HEK293 (cell line): ENCODE measurements around the gene FAM47C.
"Not testable (repeated sequence)": the region's sequence is repeated elsewhere in the genome, so short reads cannot be mapped to it uniquely, and the experiment has no call there.

Experiments used
- CTCF ChIA-PET: fragments of 350-600 bp; formaldehyde crosslinking; extraction: SDS; loops from one replicate; lab custom pipeline; 2021; ENCODE audit warnings: antibody characterized with exemption; lab: Yijun Ruan, JAX
- POLR2A ChIA-PET: fragments of 300-600 bp; formaldehyde crosslinking; extraction: SDS; loops from one replicate; lab custom pipeline; 2020; ENCODE audit warnings: antibody characterized with exemption, inconsistent platforms; lab: Yijun Ruan, JAX
- H3K27ac ChIP-seq: fragments of 200-500 bp; sonication (Bioruptor generic); 2 replicates; pipeline ENCODE4 v1.5.1; 2014; ENCODE audit warnings: low read depth, low read length, control low read depth, inconsistent platforms; ENCODE audit errors: extremely low read depth
- H3K36me3 ChIP-seq, 2 experiments: fragments of 200-500 bp in 1 of 2; sonication (Bioruptor generic) in 1 of 2; 1 replicate in 1 of 2; 2 replicates in 1 of 2; pipeline ENCODE4 v1.5.1; 2014 to 2017; ENCODE audit warnings: inconsistent platforms in 2 of 2, low read length in 2 of 2; ENCODE audit not compliant: control insufficient read depth in 2 of 2, insufficient read depth in 1 of 2
- H3K4me1 ChIP-seq: fragments of 200-500 bp; sonication (Bioruptor generic); 2 replicates; pipeline ENCODE4 v1.5.1; 2014; ENCODE audit warnings: mild to moderate bottlenecking, low read length, inconsistent platforms; ENCODE audit not compliant: control insufficient read depth, insufficient read depth
- H3K4me3 ChIP-seq: 2 replicates; pipeline ENCODE4 v1.5.1; 2011; ENCODE audit warnings: low read depth, mild to moderate bottlenecking, control low read depth, low read length, moderate library complexity
- H3K9me3 ChIP-seq: fragments of 200-500 bp; sonication (Bioruptor generic); 2 replicates; pipeline ENCODE4 v1.5.1; 2014; ENCODE audit warnings: low read depth, low read length, inconsistent platforms; ENCODE audit not compliant: control insufficient read depth, insufficient read depth
- CTCF ChIP-seq: fragments of 450-650 bp; formaldehyde crosslinking; IDR thresholded peaks from 2 replicates; pipeline ENCODE4 v1.5.1; 2016; ENCODE audit warnings: missing biosample characterization, missing genetic modification characterization
- ELK4 ChIP-seq: IDR thresholded peaks from 2 replicates; pipeline ENCODE4 v1.6.1; 2011; ENCODE audit warnings: mild to moderate bottlenecking, low read depth, low read length, borderline replicate concordance
- FEZF1 ChIP-seq: fragments of 450-650 bp; formaldehyde crosslinking; IDR thresholded peaks from 2 replicates; pipeline ENCODE4 v1.5.1; 2016; ENCODE audit warnings: missing biosample characterization, missing genetic modification characterization
- HOXC10 ChIP-seq: sonication (generic); formaldehyde crosslinking; IDR thresholded peaks from 2 replicates; pipeline ENCODE4 v1.8.1; 2023; ENCODE audit warnings: mild to moderate bottlenecking, missing genetic modification reagents
- MYNN ChIP-seq: fragments of 450-650 bp; formaldehyde crosslinking; IDR thresholded peaks from 2 replicates; pipeline ENCODE4 v1.5.1; 2016; ENCODE audit warnings: missing biosample characterization, missing genetic modification characterization, borderline replicate concordance
- SP2 ChIP-seq: fragments of 450-650 bp; formaldehyde crosslinking; IDR thresholded peaks from 2 replicates; pipeline ENCODE4 v1.5.1; 2016; ENCODE audit warnings: missing biosample characterization, missing genetic modification characterization
- SP3 ChIP-seq: fragments of 450-650 bp; formaldehyde crosslinking; IDR thresholded peaks from 2 replicates; pipeline ENCODE4 v1.5.1; 2016; ENCODE audit warnings: missing biosample characterization, missing genetic modification characterization
- ZNF121 ChIP-seq: fragments of 450-650 bp; formaldehyde crosslinking; IDR thresholded peaks from 2 replicates; pipeline ENCODE4 v1.5.1; 2016; ENCODE audit warnings: missing biosample characterization, missing genetic modification characterization
- ZNF214 ChIP-seq: fragments of 450-650 bp; formaldehyde crosslinking; IDR thresholded peaks from 2 replicates; pipeline ENCODE4 v1.5.1; 2017; ENCODE audit warnings: missing biosample characterization, mild to moderate bottlenecking, missing genetic modification characterization, borderline replicate concordance
- ZNF558 ChIP-seq: fragments of 450-650 bp; formaldehyde crosslinking; IDR thresholded peaks from 2 replicates; pipeline ENCODE4 v1.5.1; 2016; ENCODE audit warnings: missing biosample characterization, missing genetic modification characterization
- ZNF561 ChIP-seq: fragments of 450-650 bp; IDR thresholded peaks from 2 replicates; pipeline ENCODE4 v1.5.1; 2018; ENCODE audit warnings: missing biosample characterization, missing genetic modification characterization, borderline replicate concordance
- ZNF629 ChIP-seq: fragments of 450-650 bp; formaldehyde crosslinking; IDR thresholded peaks from 2 replicates; pipeline ENCODE4 v1.5.1; 2017; ENCODE audit warnings: missing biosample characterization, missing genetic modification characterization
- ZNF654 ChIP-seq: fragments of 450-650 bp; formaldehyde crosslinking; IDR thresholded peaks from 2 replicates; pipeline ENCODE4 v1.5.1; 2016; ENCODE audit warnings: low read depth, missing biosample characterization, missing genetic modification characterization
- ZNF670 ChIP-seq: fragments of 450-650 bp; formaldehyde crosslinking; IDR thresholded peaks from 2 replicates; pipeline ENCODE4 v1.5.1; 2016; ENCODE audit warnings: missing biosample characterization, missing genetic modification characterization, low read depth
- ZNF76 ChIP-seq: fragments of 450-650 bp; formaldehyde crosslinking; IDR thresholded peaks from 2 replicates; pipeline ENCODE4; 2016; ENCODE audit warnings: low read depth, missing biosample characterization, missing genetic modification characterization, borderline replicate concordance
- ZSCAN16 ChIP-seq: fragments of 450-650 bp; formaldehyde crosslinking; IDR thresholded peaks from 2 replicates; pipeline ENCODE4 v1.5.1; 2016; ENCODE audit warnings: missing biosample characterization, missing genetic modification characterization
- TF ChIP-seq, protein P1 (sequence below): fragments of 450-650 bp; formaldehyde crosslinking; IDR thresholded peaks from 2 replicates; pipeline ENCODE4 v1.5.1; 2016; ENCODE audit warnings: missing biosample characterization, missing genetic modification characterization, low read depth
- TF ChIP-seq, protein P2 (sequence below): fragments of 450-650 bp; formaldehyde crosslinking; IDR thresholded peaks from 2 replicates; pipeline ENCODE4 v1.5.1; 2016; ENCODE audit warnings: missing biosample characterization, missing genetic modification characterization

Gene FAM47C

DNA sequence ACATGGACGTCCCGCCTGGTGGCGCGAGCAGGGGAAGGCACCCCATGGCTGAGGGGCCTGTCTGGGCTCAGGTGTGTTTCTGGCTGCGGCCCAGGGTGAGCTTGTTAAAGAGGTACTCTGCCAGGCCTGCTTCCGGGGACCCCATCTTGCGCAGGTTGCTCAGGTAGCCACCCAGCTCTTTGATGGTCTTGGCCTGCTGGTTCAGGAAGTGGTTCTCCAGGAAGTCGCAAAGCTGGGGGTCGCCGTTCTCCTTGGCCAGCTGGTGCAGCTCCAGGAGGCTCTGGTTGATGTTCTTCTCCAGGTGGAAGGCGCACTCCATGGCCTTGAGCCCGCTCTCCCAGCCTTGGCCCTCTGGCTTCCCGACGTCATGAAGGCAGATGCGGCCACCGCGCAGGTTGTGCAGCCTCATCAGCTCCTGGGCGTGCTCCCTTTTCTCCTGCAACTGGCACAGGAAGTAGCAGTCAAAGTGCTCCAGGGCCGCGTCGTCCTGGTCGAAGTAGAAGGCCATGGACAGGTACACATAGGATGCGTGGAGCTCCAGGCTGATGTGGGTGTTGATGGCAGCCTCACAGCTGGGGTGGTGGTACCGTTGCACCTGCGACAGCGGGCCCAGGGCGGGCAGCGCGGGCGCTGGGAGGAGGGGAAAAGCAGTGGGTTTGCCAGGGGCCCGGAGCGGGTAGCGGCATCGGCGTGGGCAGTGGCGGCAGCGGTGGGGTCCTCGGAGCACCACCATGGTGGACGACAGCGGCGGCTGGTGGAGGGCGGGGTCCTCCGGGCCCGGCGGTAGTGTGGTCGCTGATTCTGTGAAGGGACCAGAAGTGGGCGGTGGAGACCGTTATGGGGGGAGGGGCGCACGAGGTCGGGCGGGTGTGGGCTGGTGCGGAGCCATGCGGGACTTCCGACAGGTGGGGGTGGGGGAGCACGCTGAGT, 35.1 kb downstream of the FAM47C start:
- H3K4me1 ChIP-seq, H3K9me3 ChIP-seq, H3K4me3 ChIP-seq, H3K27ac ChIP-seq, POLR2A ChIA-PET, H3K36me3 ChIP-seq: not testable (repeated sequence)
- CTCF ChIA-PET, result interaction anchor here (0.7 kb wide), 1 partner anchor 1430 kb away, joined by 3 read pairs; no protein-coding TSS in a partner anchor

GRCh38 chrX:37047776-37048175, 39.6 kb downstream of the FAM47C start:
- H3K36me3 ChIP-seq, result no peaks in the 10 kb centered on the region
- H3K4me3 ChIP-seq, result no peak overlapping the region
- CTCF ChIA-PET, result no interaction called here
- H3K4me1 ChIP-seq, result no peaks in the 10 kb centered on the region
- TF ChIP-seq, protein P1, sequence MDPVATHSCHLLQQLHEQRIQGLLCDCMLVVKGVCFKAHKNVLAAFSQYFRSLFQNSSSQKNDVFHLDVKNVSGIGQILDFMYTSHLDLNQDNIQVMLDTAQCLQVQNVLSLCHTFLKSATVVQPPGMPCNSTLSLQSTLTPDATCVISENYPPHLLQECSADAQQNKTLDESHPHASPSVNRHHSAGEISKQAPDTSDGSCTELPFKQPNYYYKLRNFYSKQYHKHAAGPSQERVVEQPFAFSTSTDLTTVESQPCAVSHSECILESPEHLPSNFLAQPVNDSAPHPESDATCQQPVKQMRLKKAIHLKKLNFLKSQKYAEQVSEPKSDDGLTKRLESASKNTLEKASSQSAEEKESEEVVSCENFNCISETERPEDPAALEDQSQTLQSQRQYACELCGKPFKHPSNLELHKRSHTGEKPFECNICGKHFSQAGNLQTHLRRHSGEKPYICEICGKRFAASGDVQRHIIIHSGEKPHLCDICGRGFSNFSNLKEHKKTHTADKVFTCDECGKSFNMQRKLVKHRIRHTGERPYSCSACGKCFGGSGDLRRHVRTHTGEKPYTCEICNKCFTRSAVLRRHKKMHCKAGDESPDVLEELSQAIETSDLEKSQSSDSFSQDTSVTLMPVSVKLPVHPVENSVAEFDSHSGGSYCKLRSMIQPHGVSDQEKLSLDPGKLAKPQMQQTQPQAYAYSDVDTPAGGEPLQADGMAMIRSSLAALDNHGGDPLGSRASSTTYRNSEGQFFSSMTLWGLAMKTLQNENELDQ, result no peak
- TF ChIP-seq ZNF558 (tag by site-specific recombination) (no peak), HOXC10 (CRISPR knock-in tag) (no peak), SP2 (tag by site-specific recombination) (no peak), MYNN (tag by site-specific recombination) (no peak), ZNF76 (tag by site-specific recombination) (no peak), ZNF670 (tag by site-specific recombination) (no peak), ZNF629 (tag by site-specific recombination) (no peak)
- TF ChIP-seq, protein P2, sequence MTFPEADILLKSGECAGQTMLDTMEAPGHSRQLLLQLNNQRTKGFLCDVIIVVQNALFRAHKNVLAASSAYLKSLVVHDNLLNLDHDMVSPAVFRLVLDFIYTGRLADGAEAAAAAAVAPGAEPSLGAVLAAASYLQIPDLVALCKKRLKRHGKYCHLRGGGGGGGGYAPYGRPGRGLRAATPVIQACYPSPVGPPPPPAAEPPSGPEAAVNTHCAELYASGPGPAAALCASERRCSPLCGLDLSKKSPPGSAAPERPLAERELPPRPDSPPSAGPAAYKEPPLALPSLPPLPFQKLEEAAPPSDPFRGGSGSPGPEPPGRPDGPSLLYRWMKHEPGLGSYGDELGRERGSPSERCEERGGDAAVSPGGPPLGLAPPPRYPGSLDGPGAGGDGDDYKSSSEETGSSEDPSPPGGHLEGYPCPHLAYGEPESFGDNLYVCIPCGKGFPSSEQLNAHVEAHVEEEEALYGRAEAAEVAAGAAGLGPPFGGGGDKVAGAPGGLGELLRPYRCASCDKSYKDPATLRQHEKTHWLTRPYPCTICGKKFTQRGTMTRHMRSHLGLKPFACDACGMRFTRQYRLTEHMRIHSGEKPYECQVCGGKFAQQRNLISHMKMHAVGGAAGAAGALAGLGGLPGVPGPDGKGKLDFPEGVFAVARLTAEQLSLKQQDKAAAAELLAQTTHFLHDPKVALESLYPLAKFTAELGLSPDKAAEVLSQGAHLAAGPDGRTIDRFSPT (tag by site-specific recombination), result no peak
- TF ChIP-seq, all 188 proteins: peak for 0
- no peaks in the 10 kb centered on the region for H3K9me3 ChIP-seq
- POLR2A ChIA-PET, result no interaction called here
- H3K27ac ChIP-seq, result no peak overlapping the region

DNA sequence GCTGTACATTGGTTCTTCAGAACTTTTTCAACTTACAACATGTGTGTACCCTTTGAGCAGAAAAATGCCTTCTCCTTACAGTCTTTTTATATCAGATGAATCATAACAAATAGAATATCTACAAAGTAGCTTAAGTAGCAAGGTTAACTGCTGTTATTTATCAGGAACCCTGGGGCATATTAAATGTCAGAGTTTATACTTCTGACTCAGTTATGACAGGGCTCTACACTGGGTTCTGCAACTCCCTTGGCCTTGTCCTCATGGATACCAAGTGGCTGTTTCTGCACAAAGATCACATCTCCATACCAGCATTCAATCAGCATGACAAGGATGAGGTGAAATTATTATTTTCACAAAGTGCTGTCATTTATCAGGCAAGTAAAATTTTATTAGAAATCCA, 49.4 kb downstream of the FAM47C start:
- CTCF ChIA-PET, H3K27ac ChIP-seq, H3K36me3 ChIP-seq, H3K4me1 ChIP-seq, H3K9me3 ChIP-seq, POLR2A ChIA-PET, H3K4me3 ChIP-seq: not testable (repeated sequence)

- H3K27ac ChIP-seq, result no peak overlapping the region
- H3K9me3 ChIP-seq, result no peaks in the 10 kb centered on the region
- POLR2A ChIA-PET, result no interaction called here
- no peak for TF ChIP-seq ZSCAN16 (tag by site-specific recombination)
- TF ChIP-seq FEZF1 (tag by site-specific recombination), result no peak
- TF ChIP-seq ZNF670 (tag by site-specific recombination), result no peak
- no peak for TF ChIP-seq ZNF561 (tag by site-specific recombination)
- no peak for TF ChIP-seq ZNF629 (tag by site-specific recombination)
- TF ChIP-seq CTCF, result 0 out of 2 replicates have a peak, but pooled peaks have one; percentile 18
- TF ChIP-seq ZNF214 (tag by site-specific recombination), result no peak
- TF ChIP-seq ZNF558 (tag by site-specific recombination), result no peak
- no peak for TF ChIP-seq SP3
- peak; percentile 62 for TF ChIP-seq ZNF654 (tag by site-specific recombination)
- no peak for TF ChIP-seq ELK4
- TF ChIP-seq ZNF121 (tag by site-specific recombination), result no peak
- no peaks in the 10 kb centered on the region for H3K4me1 ChIP-seq
- H3K4me3 ChIP-seq, result no peak overlapping the region
- CTCF ChIA-PET, result interaction anchor here (0.6 to 0.8 kb wide), 5 partner anchors 34 to 1472 kb away, joined by 3 to 4 read pairs (median 3); no protein-coding TSS in a partner anchor
- H3K36me3 ChIP-seq, result no peaks in the 10 kb centered on the region
Measured at GRCh38 chrX:37060999-37061398, 52.8 kb downstream of the FAM47C start.
